Eye (tissue), 1 donor: ENCODE results near the gene STAT1.

Experiments used
- DNase-seq: peaks from one replicate; pipeline ENCODE4 v3.0.0-alpha.2; 2015

The STAT1 gene

GRCh38 chr2:191013932-191014652, at the start of gene STAT1:
TSS of gene STAT1 (minus strand) at chr2:191014171. CDS start at chr2:191010003, 4,168 bp downstream.
- peak; percentile 98 for DNase-seq

DNA sequence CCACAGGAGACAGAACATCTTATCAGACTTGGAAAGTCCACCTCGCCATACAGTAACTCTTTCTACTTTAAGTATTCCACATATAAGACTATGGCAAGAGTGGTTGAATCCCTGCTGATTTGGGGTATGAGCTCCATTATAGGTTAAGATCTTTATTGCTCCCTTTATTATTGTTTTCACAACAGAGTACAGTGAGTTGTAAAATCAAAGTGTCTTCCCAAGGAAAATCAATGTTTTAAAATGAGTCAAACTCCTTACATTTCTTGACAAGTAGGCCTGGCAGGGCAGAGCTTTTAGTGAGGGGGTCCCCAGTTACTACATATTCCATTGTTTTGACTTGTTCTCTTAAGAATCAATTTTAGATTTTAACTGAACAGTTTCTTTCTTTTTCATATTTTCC, 49.6 kb upstream of the STAT1 start:
- DNase-seq, result no peak

GRCh38 chr2:191061381-191061980, 47.5 kb upstream of the STAT1 start:
- DNase-seq, result no peak

DNA sequence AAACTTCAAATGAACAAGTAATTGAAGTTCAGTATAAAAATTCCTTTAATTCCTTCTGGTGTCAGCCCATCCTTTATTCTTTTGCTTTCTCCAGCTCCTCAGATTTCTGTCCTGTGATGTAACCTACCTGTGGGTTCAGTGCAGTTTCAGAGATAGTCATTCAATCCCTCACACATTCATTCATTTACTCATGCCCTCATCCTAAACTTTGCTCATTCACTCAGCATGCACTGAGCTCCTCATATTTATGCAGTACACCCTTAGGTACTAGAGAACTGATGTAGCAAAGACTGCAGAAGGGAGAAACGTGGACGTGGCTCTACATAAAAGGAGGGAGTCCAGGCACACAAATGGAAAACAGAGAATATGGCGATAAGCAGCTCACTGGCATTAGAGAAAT, 45.3 kb upstream of the STAT1 start:
- no peak for DNase-seq

GRCh38 chr2:191056228-191056627, 42.3 kb upstream of the STAT1 start:
- no peak for DNase-seq

GRCh38 chr2:191053256-191053655, 39.3 kb upstream of the STAT1 start:
- no peak for DNase-seq

- DNase-seq, result peak; percentile 75
Observed at GRCh38 chr2:191051825-191052778, 38.1 kb upstream of the STAT1 start.

GRCh38 chr2:191051177-191051576, 37.2 kb upstream of the STAT1 start:
- no peak for DNase-seq

- no peak for DNase-seq
Observed at GRCh38 chr2:191050640-191050987, 36.6 kb upstream of the STAT1 start.

DNA sequence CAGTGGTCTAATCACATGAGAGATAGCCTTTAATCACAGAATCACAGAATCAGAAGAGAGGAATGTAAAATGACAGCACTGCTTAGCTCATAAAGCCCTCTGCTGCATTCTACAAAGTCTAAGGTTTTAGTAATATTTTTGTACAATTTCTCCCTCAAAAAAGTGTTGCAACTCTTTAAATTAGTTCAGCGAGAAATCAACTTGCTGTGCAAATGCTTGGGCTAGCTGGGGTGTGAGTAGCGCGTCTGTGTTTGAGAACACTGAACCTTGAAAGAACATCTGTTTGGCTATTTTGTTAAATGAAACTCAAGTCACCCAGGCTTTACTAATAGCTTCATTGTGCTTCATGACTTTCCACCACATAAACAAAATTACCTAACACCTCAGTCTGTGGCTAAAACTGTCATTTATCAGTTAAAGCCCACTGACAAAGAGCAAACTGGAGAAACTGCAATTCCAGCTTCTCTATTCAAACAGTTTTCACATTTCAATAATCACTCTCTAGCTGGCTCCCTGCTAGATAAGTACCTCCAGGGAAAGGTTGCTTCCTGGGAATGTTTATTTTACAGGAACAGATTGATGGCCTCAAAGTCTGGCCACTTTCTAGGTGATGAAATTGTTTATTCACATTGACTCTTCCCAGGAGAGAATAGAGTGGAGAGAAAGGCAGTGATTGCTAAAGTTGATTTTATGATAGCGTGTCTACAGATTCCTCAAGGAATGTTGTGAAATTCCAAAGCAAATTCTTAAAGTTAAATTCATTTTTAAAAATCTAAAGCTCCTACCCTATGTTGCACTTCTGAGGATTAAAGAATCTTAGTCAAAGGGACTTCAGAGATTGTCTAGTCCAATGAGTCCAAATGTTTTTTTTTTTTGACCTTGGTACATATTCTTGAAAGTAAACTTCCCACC, 36.0 kb upstream of the STAT1 start:
- peak; percentile 41 for DNase-seq

DNA sequence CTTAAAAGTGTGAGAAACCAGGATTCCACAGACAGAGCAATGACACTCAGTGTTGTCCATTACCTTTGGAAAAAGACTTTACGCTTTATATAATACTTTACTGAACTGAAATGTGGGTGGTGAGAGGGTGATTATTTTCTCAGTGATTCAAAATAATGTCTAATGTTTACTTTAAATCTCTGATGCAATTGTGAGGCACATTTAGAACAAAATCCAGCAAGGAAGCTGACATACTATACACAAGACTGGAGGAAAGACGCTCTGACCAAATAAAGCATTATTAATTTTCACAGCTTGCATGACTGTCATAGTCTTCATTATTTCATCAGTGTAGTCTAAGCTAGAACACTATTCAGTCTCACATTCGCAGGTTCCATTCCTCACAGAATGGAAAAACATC, 34.1 kb upstream of the STAT1 start:
- DNase-seq, result no peak

GRCh38 chr2:191045141-191045540, 31.2 kb upstream of the STAT1 start:
- DNase-seq, result no peak

GRCh38 chr2:191043438-191043837, 29.5 kb upstream of the STAT1 start:
- DNase-seq, result no peak

GRCh38 chr2:191041418-191042161, 27.6 kb upstream of the STAT1 start:
- no peak for DNase-seq

DNA sequence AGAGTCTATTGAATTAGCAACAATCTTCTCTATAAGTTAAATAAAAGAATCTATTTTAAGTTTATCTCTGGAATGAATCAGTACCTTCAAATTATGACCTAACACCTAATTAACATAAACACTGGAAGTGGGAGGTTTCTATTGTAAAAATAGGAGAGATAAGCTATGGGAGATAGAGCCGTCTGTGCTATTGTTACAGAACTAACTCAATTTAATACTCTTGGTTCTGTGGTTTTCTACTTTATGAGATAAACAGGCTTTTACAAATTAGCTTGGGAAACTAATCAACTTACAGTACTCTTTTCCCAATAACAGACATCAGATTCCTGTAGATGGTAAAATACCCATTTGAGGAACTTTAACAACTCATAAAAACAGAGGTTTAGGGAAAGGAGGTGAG, 25.6 kb upstream of the STAT1 start:
- no peak for DNase-seq

GRCh38 chr2:191038741-191039140, 24.8 kb upstream of the STAT1 start:
- no peak for DNase-seq

GRCh38 chr2:191038241-191038725, 24.3 kb upstream of the STAT1 start:
- DNase-seq, result no peak

- no peak for DNase-seq
Observed at GRCh38 chr2:191037351-191037750, 23.4 kb upstream of the STAT1 start.

DNA sequence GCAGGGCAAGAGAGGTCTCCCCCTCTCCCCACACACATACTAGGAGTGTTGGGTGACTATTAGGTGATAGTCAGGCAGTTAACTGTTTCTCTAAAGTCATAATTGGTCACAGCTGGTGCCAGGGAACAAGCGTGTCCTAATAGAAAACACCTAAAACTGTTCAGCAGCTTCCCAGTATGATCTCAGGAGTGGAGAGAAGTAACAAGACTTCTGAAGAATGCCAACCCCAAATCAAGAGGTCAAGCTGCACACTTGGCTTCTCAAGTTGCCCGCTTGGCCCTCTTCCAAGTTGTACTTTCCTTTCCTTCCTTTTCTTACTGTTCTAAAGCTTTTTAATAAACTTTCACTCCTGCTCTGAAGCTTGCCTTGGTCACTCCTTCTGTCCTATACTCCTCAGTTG, 22.4 kb upstream of the STAT1 start:
- no peak for DNase-seq

DNA sequence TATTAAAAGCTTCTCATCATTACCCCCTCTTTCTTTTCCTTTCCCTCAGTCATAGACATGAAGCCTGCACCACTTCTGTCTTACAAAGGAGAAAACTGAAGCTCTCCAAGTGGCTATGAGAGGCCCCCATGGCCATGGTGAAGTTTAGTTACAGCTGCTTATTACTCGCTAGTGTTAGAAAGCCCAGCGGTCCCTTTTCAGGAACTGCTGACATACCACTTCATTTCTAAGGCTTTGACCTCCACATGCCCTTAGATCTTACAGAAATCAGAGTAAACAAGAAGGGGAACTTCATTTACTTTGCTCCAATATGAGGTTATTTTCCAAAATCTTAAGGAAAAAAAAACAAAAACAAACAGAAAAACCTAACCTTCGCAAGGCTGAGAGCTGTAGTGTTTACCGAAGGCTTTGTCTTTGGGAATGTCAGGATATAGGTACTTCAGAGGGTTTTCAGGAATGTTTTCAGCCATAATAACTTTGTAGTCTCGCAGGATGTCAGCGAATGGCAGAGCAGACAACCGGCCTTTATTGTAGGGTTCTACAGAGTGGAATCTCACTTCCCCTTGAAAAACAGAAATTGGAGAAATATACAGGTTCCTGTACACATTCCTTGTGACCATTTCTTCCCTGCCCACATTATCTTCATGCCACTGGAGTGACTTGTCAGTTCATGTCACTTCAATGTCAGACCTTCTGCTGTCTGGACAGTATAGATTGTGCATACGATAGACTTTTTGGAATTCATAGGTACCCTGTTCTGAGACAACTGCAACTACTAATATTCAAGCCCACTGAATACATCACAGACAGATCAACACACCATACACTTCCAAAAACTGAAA, 18.8 kb upstream of the STAT1 start:
- DNase-seq, result no peak

GRCh38 chr2:191031256-191031655, 17.3 kb upstream of the STAT1 start:
- DNase-seq, result no peak
